Measurements from ENCODE around the gene SLC38A3.

DNA sequence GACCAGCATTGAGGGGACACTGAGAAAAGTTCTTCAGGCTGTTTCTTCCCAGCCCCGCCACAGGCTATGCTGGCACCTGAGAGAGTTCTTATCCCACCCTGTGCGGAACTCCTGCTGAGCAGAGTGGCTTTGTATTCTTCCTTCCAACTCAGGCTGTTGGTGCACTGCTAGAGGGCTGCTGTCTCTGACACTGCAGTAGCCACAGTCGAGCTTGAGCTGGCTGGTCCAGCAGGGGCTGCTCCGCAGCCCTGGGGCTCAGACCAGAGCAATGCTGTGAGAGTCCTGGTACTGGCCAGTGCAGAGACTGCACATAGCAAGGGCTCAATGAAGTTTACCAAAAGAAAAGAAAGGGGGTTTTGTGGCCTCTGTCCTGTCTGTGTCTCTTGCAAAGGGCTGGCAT is 34.6 kb downstream of the SLC38A3 start:
- TF ChIP-seq, protein P1, sequence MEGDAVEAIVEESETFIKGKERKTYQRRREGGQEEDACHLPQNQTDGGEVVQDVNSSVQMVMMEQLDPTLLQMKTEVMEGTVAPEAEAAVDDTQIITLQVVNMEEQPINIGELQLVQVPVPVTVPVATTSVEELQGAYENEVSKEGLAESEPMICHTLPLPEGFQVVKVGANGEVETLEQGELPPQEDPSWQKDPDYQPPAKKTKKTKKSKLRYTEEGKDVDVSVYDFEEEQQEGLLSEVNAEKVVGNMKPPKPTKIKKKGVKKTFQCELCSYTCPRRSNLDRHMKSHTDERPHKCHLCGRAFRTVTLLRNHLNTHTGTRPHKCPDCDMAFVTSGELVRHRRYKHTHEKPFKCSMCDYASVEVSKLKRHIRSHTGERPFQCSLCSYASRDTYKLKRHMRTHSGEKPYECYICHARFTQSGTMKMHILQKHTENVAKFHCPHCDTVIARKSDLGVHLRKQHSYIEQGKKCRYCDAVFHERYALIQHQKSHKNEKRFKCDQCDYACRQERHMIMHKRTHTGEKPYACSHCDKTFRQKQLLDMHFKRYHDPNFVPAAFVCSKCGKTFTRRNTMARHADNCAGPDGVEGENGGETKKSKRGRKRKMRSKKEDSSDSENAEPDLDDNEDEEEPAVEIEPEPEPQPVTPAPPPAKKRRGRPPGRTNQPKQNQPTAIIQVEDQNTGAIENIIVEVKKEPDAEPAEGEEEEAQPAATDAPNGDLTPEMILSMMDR (IDR thresholded peaks at IDR 0.05), result no peak
- TF ChIP-seq EZH2phosphoT487 (IDR thresholded peaks at IDR 0.05), result no peak

Data from neural progenitor cell (in vitro differentiated cells).